ENCODE results near the gene MIF. TPM values are rescaled to one million over a fixed set of nuclear protein-coding genes. Genes with fewer than 3 reads are reported as not detected.

Gene MIF
- total RNA-seq = 349 and 403 TPM in 2 replicates

DNA sequence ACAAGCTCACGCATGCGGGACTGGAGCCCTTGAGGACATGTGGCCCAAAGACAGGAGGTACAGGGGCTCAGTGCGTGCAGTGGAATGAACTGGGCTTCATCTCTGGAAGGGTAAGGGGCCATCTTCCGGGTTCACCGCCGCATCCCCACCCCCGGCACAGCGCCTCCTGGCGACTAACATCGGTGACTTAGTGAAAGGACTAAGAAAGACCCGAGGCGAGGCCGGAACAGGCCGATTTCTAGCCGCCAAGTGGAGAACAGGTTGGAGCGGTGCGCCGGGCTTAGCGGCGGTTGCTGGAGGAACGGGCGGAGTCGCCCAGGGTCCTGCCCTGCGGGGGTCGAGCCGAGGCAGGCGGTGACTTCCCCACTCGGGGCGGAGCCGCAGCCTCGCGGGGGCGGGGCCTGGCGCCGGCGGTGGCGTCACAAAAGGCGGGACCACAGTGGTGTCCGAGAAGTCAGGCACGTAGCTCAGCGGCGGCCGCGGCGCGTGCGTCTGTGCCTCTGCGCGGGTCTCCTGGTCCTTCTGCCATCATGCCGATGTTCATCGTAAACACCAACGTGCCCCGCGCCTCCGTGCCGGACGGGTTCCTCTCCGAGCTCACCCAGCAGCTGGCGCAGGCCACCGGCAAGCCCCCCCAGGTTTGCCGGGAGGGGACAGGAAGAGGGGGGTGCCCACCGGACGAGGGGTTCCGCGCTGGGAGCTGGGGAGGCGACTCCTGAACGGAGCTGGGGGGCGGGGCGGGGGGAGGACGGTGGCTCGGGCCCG lies at the start of gene MIF:
MIF (plus strand) TSS at position 439 of the 765 bp plus-strand sequence; CDS start at position 531, 92 bp downstream.

DNA sequence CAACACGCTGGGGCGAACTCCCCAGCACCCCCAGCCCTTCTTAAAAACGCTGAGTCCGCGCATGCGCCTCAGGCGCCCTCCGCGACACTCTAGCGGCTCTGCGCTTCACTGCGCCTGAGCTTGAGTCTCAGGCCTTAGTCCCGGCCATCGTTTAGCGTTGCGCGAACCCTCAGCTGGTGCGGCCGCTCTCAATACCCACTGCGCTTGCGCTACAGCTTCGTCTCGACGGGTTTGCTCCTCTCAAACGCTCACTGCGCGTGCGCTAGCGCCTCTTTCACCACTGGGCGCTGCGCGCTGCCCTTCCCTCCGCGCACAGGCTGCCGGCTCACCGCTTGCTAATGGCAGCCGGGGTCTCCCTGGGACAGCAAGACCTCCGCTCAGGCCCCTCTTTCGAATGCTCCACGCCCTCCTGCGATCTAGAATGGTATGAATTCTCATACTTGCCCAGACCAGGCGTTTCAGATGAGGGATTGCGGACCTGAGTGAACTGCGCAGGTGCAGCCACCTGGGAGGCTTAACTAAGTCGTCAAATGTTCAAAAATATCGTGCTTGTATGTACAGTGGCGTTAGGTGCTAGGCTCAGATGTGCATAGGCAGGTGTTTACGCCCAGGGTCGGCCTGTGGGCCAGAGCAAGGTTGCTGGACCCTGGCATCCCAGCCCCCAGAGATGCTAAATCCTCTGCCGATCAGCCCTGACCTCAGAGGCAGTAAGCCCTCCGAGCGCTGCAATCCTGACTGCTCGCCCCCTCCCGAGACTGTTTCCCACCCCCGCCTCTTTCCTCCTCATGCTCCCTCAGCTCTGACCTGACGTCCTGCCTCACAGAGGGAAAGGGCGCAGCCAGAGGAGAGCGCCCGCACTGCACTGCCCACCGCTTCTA lies 36.3 kb upstream of the MIF start, which contains the start of gene SLC2A11:
SLC2A11 (plus strand) TSS at position 270 of the 878 bp plus-strand sequence; CDS start at position 395, 125 bp downstream.

Other genes with a start within 250 kb of the MIF start
- not detected in 2 replicates for gene RGL4, start 203.4 kb upstream of the MIF start, total RNA-seq
- gene ZNF70, start 143.3 kb upstream of the MIF start, total RNA-seq = 1.9 and 3.0 TPM in 2 replicates
- gene VPREB3, start 140.0 kb upstream of the MIF start, total RNA-seq = 0.18 TPM in 1 of 2 replicates, not detected in the other
- 0.63 TPM in 1 of 2 replicates, not detected in the other for gene C22orf15, start 131.4 kb upstream of the MIF start, total RNA-seq
- 4.3 and 8.4 TPM in 2 replicates for gene CHCHD10, start 126.4 kb upstream of the MIF start, total RNA-seq
- 8.0 and 8.6 TPM in 2 replicates for gene MMP11, start 121.5 kb upstream of the MIF start, total RNA-seq
- 26.6 and 33.3 TPM in 2 replicates for gene SMARCB1, start 107.4 kb upstream of the MIF start, total RNA-seq
- 0.19 and 0.63 TPM in 2 replicates for gene DERL3, start 55.4 kb upstream of the MIF start, total RNA-seq
- 4.7 and 5.1 TPM in 2 replicates for gene SLC2A11, start 36.5 kb upstream of the MIF start, total RNA-seq
- gene GSTT2B, start 66.8 kb downstream of the MIF start, total RNA-seq = 3.8 and 5.1 TPM in 2 replicates
- 2.4 and 2.5 TPM in 2 replicates for gene DDTL, start 72.5 kb downstream of the MIF start, total RNA-seq
- 103 and 113 TPM in 2 replicates for gene DDT, start 80.1 kb downstream of the MIF start, total RNA-seq
- gene GSTT2, start 85.8 kb downstream of the MIF start, total RNA-seq = 0.38 TPM in 1 of 2 replicates, not detected in the other
- not detected in 2 replicates for gene GSTT4, start 111.1 kb downstream of the MIF start, total RNA-seq
- gene CABIN1, start 116.9 kb downstream of the MIF start, total RNA-seq = 26.2 and 46.3 TPM in 2 replicates